Measurements from ENCODE around the gene VWCE.
"Not testable (repeated sequence)": the region's sequence is repeated elsewhere in the genome, so short reads cannot be mapped to it uniquely, and the experiment has no call there.

VWCE gene

GRCh38 chr11:61250796-61251765 is 44.0 kb downstream of the VWCE start:
- DNase-seq: not testable (repeated sequence)

GRCh38 chr11:61249201-61249600 is 45.9 kb downstream of the VWCE start:
- not testable (repeated sequence) for DNase-seq

GRCh38 chr11:61248071-61248470 is 47.0 kb downstream of the VWCE start:
- not testable (repeated sequence) for DNase-seq

GRCh38 chr11:61245284-61245964 is 49.7 kb downstream of the VWCE start:
- DNase-seq: not testable (repeated sequence)

- DNase-seq: not testable (repeated sequence)
Observed at GRCh38 chr11:61241526-61241925, 53.6 kb downstream of the VWCE start.

GRCh38 chr11:61240875-61241274 is 54.2 kb downstream of the VWCE start, which contains the start of gene PGA5:
PGA5 (plus strand) TSS chr11:61241175; CDS start chr11:61241227, 52 bp downstream.
- not testable (repeated sequence) for DNase-seq

DNA sequence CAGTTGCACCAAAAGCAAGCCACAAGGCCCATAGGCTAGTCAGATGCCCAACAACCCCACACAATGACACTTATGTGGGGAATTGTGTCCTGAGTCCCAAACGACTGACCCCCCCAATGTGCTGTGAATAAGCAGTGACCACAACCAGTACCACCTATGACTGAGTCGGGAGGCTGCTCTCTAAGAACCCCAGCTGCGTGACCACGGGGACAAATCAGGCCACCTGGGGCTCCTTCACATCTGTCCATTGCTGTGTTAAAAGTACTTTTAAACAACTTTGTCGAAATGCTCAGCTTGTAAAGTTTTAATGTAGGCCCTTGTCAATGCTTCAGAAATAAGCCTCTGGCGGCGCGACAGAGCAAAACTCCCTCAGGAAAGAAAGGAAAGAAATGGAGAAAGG is 54.8 kb downstream of the VWCE start:
- not testable (repeated sequence) for DNase-seq

- not testable (repeated sequence) for DNase-seq
Observed at GRCh38 chr11:61237130-61237529, 58.0 kb downstream of the VWCE start.

GRCh38 chr11:61232548-61233145 is 62.5 kb downstream of the VWCE start:
- DNase-seq: not testable (repeated sequence)

DNA sequence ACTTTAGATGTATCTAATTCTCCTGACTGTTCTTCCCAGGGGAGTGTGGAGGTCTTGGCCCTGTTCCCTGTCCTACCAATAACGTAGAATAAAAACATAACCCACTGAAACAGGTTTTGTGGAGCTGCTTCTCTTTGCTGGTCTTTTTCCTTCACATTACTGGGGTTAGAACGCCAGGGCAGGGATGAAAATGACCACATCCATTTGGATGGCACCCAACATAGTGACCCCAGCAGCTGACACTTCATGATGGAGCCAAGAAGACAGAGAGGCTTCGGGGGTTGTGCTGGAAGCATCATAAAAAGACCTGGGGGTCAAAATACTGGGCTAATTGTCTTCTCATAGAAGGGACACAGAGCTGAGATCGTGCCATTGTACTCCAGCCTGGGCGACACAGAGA is 63.5 kb downstream of the VWCE start:
- DNase-seq: not testable (repeated sequence)

DNA sequence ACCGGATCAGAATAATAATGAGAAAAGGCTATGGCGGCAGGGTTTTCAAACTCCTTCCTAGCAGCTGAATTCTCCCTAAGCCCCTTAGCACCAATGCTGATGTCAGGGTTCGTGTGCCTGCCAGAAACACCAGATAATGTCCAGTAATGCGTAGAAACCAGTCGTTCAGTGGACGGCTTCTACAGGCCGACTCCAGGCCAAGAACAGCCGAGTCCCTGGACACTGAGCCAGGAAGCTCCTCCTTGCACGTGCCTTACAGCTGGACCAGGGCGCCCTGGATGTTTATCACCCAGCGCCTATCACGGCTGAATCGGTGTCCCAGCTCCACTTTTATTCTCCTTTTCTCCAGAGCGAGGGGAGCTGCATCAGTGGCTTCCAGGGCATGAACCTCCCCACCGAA is 64.1 kb downstream of the VWCE start:
- not testable (repeated sequence) for DNase-seq

DNA sequence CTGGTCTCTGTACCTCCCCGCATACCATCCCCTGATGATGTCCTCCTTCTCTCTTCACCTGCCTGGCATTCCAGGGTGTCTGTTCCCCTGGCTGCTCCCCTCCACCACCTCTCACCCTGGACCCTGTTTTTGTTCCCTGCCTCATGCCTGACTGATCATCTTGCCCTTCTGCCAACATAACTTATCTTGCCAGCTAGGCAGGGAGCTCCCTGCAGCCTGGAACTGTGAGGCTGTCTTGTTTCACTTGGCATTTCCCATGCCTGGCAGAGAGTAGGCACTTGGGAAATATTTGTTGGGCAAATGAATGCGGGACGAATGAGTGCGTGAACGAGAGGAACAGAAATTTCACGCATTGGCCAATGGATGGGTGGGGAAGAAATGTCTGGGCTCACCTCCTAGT is 65.7 kb downstream of the VWCE start:
- not testable (repeated sequence) for DNase-seq

- not testable (repeated sequence) for DNase-seq
Observed at GRCh38 chr11:61226457-61227137, 68.5 kb downstream of the VWCE start.

DNA sequence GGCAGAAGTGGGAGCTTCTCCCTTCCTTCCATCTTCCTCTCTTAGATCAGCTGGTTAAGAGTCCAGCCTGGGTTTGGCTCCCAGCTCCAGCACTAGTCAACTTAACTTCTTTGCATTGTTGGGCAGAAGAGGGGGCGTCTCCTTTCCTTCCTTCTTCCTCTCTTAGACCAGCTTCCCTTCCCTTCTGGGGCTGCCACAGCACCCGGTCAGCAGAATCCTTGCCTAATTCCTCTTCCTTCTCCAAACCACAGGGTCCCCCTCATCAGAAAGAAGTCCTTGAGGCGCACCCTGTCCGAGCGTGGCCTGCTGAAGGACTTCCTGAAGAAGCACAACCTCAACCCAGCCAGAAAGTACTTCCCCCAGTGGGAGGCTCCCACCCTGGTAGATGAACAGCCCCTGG is 72.4 kb downstream of the VWCE start:
- not testable (repeated sequence) for DNase-seq

GRCh38 chr11:61222047-61222446 is 73.1 kb downstream of the VWCE start, which contains the start of gene PGA4:
PGA4 (plus strand) TSS chr11:61222347; CDS start chr11:61222401, 54 bp downstream.
- DNase-seq: not testable (repeated sequence)

DNA sequence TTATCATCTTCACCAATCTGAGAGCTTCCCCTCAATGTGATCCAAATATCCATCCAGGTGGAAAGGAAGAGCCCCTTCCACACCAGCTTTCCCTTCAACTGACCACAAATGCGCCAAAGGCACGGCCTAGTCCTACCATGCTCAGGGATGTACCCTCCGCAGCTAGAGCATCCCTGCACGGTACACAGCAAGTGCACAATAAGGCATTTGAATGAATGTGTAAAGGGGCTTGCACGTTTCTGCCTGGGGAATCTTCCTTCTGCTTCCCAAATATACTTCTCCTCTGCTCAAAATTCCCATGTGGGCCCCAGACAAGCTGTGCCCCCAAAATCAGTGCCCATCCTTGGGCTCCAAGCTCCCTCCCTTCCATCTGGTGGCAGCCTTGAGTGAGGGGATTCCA is 76.1 kb downstream of the VWCE start:
- DNase-seq: not testable (repeated sequence)

- DNase-seq: not testable (repeated sequence)
Observed at GRCh38 chr11:61218306-61218705, 76.8 kb downstream of the VWCE start.

GRCh38 chr11:61213711-61214324 is 81.3 kb downstream of the VWCE start:
- not testable (repeated sequence) for DNase-seq

DNA sequence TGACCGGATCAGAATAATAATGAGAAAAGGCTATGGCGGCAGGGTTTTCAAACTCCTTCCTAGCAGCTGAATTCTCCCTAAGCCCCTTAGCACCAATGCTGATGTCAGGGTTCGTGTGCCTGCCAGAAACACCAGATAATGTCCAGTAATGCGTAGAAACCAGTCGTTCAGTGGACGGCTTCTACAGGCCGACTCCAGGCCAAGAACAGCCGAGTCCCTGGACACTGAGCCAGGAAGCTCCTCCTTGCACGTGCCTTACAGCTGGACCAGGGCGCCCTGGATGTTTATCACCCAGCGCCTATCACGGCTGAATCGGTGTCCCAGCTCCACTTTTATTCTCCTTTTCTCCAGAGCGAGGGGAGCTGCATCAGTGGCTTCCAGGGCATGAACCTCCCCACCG is 82.9 kb downstream of the VWCE start:
- DNase-seq: not testable (repeated sequence)

GRCh38 chr11:61211327-61211952 is 83.7 kb downstream of the VWCE start:
- not testable (repeated sequence) for DNase-seq

- DNase-seq: not testable (repeated sequence)
Observed at GRCh38 chr11:61210629-61211028, 84.5 kb downstream of the VWCE start.
